Measurements from ENCODE around the gene ORM2. TPM values are rescaled to one million over a fixed set of nuclear protein-coding genes. Genes with fewer than 3 reads are reported as not detected.
A peak's percentile ranks its signal among the peaks of the same experiment; 100 is the strongest.

The ORM2 gene
- total RNA-seq, 1 donor from 2014 or later: not detected

DNA sequence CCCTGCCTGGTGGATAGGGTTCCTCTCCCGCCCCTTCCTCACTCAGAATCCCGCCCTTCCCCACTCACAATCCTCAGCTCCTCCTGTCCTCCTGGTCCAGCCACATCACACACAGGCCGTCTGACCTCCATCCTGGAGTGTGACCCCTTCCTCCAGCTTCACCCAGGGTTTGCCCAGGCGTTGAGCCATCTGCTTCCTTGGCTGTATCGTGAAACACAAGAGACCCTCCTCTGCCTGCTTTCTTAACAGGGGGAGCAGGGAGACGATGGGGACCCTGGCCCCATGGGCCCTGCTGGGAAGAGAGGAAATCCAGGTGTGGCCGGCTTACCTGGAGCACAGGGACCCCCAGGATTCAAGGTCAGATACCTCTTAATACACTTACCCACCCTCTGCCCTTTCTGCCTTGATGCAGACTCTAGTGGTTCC lies 39.1 kb upstream of the ORM2 start:
- ATAC-seq (peak; percentile 27), DNase-seq (ENCODE audit: missing footprints) (no peak)
- intact Hi-C loops (cut with DNase I): loop anchor here (2.0 kb wide), 2 partner anchors 182 to 208 kb away; no protein-coding TSS in a partner anchor

DNA sequence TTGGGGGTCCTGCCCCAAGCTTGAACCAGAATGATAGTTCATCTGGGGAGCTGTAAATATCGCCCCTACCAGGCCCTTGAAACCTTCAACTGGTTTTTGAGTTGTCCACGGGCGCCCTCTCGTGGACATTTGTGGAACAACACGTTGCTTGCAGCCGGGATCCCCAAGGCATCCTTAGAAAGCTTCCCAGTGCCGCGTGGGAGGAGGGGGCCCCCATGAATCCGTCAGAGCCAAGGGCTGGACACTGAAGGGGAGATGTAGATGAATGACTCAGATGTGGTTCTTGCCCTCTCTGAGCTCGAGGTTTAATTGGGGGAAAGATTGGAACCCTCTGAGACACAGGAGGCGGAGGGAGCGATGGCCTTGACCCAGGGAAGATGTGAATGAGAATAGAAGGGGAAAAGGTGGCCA lies 38.6 kb upstream of the ORM2 start:
- ATAC-seq: peak; percentile 58
- intact Hi-C loops (cut with DNase I): loop anchor here (1.0 to 2.0 kb wide), 3 partner anchors 135 to 208 kb away; no protein-coding TSS in a partner anchor
- peak; percentile 87 for DNase-seq (ENCODE audit: missing footprints)

DNA sequence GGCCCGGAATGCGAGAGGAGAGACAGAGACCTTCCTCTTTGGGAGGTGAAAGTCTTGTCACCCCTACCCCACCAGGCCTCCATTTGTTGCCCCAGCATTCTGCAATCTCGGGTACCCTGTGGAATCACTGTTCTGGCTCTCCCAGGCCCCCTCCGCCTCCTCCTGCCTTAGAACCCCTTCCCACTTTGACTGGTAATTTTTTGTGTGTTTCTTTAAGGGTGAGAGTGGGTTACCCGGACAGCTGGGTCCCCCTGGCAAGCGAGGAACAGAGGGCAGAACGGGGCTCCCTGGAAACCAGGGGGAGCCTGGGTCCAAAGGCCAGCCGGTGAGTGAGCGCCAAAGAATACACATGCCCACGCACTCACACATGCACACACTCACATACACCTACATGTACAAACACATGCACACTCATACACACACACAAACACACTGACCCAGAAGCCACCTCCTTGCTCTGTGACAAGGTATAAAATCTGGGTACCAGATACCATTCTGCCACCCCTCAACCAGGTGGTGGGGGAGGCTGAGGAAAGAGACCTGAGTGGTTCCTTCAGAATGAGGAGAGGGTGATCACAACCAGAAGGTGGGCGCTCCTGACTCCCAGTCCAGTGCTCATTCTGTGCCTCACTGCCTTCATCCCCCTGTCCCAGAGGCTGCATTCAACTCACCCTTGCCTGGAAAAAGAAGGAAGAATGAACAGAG lies 37.6 kb upstream of the ORM2 start:
- intact Hi-C loops (cut with DNase I): loop anchor here (1.0 to 2.0 kb wide), 3 partner anchors 136 to 209 kb away; no protein-coding TSS in a partner anchor
- DNase-seq (ENCODE audit: missing footprints): no peak
- ATAC-seq: no peak

- ATAC-seq: no peak
- intact Hi-C loops (cut with DNase I): no loop called here
- no peak for DNase-seq (ENCODE audit: missing footprints)
These were observed 35.0 kb upstream of the ORM2 start for GRCh38 chr9:114294664-114295063.

GRCh38 chr9:114296338-114296737 lies 33.3 kb upstream of the ORM2 start:
- ATAC-seq (no peak), DNase-seq (ENCODE audit: missing footprints) (no peak)
- intact Hi-C loops (cut with DNase I): no loop called here

- ATAC-seq: no peak
- no peak for DNase-seq (ENCODE audit: missing footprints)
- intact Hi-C loops (cut with DNase I): no loop called here
These were observed 30.1 kb upstream of the ORM2 start for GRCh38 chr9:114299286-114300152.

- intact Hi-C loops (cut with DNase I): no loop called here
- no peak for DNase-seq (ENCODE audit: missing footprints)
These were observed 29.4 kb upstream of the ORM2 start for GRCh38 chr9:114300153-114300845.

GRCh38 chr9:114300846-114301797 lies 28.5 kb upstream of the ORM2 start:
- intact Hi-C loops (cut with DNase I): no loop called here
- DNase-seq (ENCODE audit: missing footprints) (no peak), ATAC-seq (no peak)

More at GRCh38 chr9:114300153-114300845, 29.4 kb upstream of the ORM2 start:
- no peak for ATAC-seq

- DNase-seq (ENCODE audit: missing footprints): no peak
- ATAC-seq: no peak
- intact Hi-C loops (cut with DNase I): no loop called here
These were observed 27.7 kb upstream of the ORM2 start for GRCh38 chr9:114301798-114302565.

DNA sequence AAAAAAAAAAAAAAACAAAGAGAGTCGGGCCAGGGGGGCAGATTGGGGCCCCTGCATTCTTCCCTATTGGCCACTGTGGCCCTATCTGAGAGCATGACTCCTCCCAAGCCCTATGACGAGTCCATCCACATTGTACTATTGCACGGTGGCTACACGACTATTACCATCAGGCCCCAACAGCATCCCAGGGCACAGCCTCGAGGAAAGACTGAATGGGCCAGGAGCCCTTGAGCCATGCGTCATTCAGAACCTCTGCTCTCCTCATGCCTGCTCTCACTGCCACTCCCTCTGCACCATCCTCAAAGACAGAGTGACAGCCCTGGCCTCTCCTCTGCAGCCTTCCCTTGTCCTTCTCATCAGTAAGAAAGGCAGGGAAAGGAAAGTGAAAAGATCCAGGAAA lies 26.9 kb upstream of the ORM2 start:
- ATAC-seq (no peak), DNase-seq (ENCODE audit: missing footprints) (no peak)
- intact Hi-C loops (cut with DNase I): no loop called here

GRCh38 chr9:114303571-114303970 lies 26.1 kb upstream of the ORM2 start:
- ATAC-seq (no peak), DNase-seq (ENCODE audit: missing footprints) (no peak)
- intact Hi-C loops (cut with DNase I): no loop called here

DNA sequence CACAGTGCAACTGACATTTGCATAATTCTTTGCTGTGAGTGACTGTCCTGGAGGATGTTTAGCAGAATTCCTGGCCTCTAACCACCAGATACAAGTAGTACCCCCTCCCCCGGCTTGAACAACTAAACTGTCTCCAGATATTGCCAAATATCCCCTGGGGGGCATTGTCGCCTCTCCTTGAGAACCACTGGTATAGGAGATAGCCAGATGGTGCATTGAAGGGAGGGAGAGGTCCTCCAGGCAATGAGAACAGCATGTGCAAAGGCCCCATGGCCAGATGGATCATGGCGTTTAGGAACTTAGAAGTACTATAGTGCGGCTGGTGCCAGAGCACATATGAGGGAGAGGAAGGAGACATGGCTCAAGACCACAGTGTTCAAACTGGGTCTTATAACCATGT lies 25.7 kb upstream of the ORM2 start:
- ATAC-seq (no peak), DNase-seq (ENCODE audit: missing footprints) (no peak)
- intact Hi-C loops (cut with DNase I): no loop called here

- intact Hi-C loops (cut with DNase I): no loop called here
- DNase-seq (ENCODE audit: missing footprints) (no peak), ATAC-seq (no peak)
These were observed 25.1 kb upstream of the ORM2 start for GRCh38 chr9:114304416-114305188.

GRCh38 chr9:114307899-114308267 lies 21.8 kb upstream of the ORM2 start:
- no peak for ATAC-seq
- DNase-seq (ENCODE audit: missing footprints): no peak
- intact Hi-C loops (cut with DNase I): no loop called here

DNA sequence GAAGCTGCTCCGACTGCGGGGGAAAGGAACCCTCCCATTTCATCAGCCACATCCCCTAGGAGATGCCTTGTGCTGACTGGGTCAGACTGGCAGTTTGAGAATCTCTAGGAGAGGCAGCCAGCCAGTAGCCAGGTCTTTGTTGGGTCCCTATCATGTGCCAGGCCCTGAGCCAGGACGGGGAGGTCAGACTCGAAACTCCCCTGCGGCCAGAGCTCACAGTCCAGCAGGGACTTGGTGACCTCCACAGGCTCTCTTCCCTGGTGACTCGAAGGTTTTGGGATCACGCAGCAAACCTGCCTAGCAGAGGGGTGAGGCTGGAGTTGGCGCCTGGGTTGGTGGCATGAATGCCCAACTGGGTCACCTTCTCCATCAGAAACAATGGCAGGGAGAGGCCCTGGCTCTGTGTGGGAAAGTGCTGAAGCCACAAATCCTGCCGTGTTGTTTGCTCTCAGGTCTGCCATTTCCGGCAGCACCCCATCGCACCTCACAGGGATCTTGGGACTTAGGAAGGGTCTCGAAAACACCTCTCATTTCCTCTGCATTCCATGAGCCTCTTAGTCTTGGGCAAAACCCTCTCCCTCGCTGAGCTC lies 21.2 kb upstream of the ORM2 start:
- DNase-seq (ENCODE audit: missing footprints): no peak
- no peak for ATAC-seq
- intact Hi-C loops (cut with DNase I): no loop called here

DNA sequence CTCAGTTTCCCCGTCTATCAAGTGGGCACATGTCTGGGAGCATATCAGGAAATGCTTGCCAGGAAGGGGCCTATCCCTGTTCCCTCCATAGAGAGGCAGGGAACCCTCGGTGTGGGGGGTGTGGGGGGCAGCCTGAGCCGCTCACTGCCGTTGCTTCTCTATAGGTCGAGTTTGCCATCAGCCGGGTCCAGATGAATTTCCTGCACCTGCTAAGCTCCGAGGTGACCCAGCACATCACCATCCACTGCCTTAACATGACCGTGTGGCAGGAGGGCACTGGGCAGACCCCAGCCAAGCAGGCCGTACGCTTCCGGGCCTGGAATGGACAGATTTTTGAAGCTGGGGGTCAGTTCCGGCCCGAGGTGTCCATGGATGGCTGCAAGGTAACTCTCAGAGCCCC lies 20.6 kb upstream of the ORM2 start:
- intact Hi-C loops (cut with DNase I): no loop called here
- ATAC-seq: no peak
- DNase-seq (ENCODE audit: missing footprints): no peak

Measured in Right ventricle myocardium inferior (tissue), 1 donor.